Stimulated activated effector memory CD8-positive, alpha-beta T cell treated with anti-CD3 and anti-CD28 coated beads, Interleukin-12 subunit alpha, Interleukin-12 subunit beta, amount 100 ng/mL, for 72 hours (primary cell): ENCODE results near the gene CCDC91.
"Not testable (repeated sequence)": the region's sequence is repeated elsewhere in the genome, so short reads cannot be mapped to it uniquely, and the experiment has no call there.

Experiments
- ATAC-seq: fragments of 150-1000 bp; cut with Tn5 transposase; 2 replicates; pipeline ENCODE4 v1.10.0; 2021
- DNase-seq, 2 donors: peaks; one replicate each; pipeline ENCODE4 v3.0.0; 2021 to 2022; ENCODE audit warnings: low spot score in 2 of 2
- H3K27ac Mint-ChIP-seq: one replicate; pipeline ENCODE4 v1.8.0; 2022; ENCODE audit warnings: mild to moderate bottlenecking, mixed read lengths
- H3K36me3 Mint-ChIP-seq: one replicate; pipeline ENCODE4 v1.8.0; 2022; ENCODE audit warnings: mild to moderate bottlenecking, mixed read lengths
- H3K4me1 Mint-ChIP-seq: one replicate; pipeline ENCODE4 v1.8.0; 2022; ENCODE audit warnings: mixed read lengths
- H3K4me3 Mint-ChIP-seq: one replicate; pipeline ENCODE4 v1.8.0; 2022; ENCODE audit warnings: mild to moderate bottlenecking, mixed read lengths
- H3K9me3 Mint-ChIP-seq: one replicate; pipeline ENCODE4 v1.8.0; 2022; ENCODE audit warnings: mixed read lengths

Gene CCDC91

GRCh38 chr12:28173440-28173839, 16.8 kb upstream of the CCDC91 start:
- H3K4me3 Mint-ChIP-seq, result no peak overlapping the region

GRCh38 chr12:28175098-28175589, 15.1 kb upstream of the CCDC91 start:
- Mint-ChIP-seq H3K36me3 (no peaks in the 10 kb centered on the region), H3K4me3 (no peak overlapping the region), H3K27ac (no peak overlapping the region), H3K9me3 (peaks cover 2% of the 10 kb centered on the region), H3K4me1 (peaks cover 8% of the 10 kb centered on the region)
- DNase-seq (no peak), ATAC-seq (no peak)

More at GRCh38 chr12:28173440-28173839, 16.8 kb upstream of the CCDC91 start:
- no peak for ATAC-seq
- Mint-ChIP-seq H3K9me3 (peaks cover 2% of the 10 kb centered on the region), H3K36me3 (no peaks in the 10 kb centered on the region), H3K4me1 (peaks cover 8% of the 10 kb centered on the region), H3K27ac (no peak overlapping the region)
- DNase-seq, result no peak

GRCh38 chr12:28176295-28176694, 14.0 kb upstream of the CCDC91 start:
- Mint-ChIP-seq H3K9me3 (peaks cover 2% of the 10 kb centered on the region), H3K4me1 (peaks cover 8% of the 10 kb centered on the region), H3K36me3 (no peaks in the 10 kb centered on the region), H3K27ac (no peak overlapping the region), H3K4me3 (no peak overlapping the region)
- ATAC-seq (no peak), DNase-seq (no peak)

- no peak for DNase-seq
- peaks cover 2% of the 10 kb centered on the region for H3K9me3 Mint-ChIP-seq
Measured at GRCh38 chr12:28177461-28177860, 12.8 kb upstream of the CCDC91 start.

GRCh38 chr12:28177905-28178304, 12.4 kb upstream of the CCDC91 start:
- Mint-ChIP-seq H3K9me3 (peaks cover under 1% of the 10 kb centered on the region), H3K36me3 (no peaks in the 10 kb centered on the region), H3K27ac (no peak overlapping the region), H3K4me3 (no peak overlapping the region), H3K4me1 (no peaks in the 10 kb centered on the region)
- no peak for DNase-seq
- no peak for ATAC-seq

More at GRCh38 chr12:28177461-28177860, 12.8 kb upstream of the CCDC91 start:
- Mint-ChIP-seq H3K4me3 (no peak overlapping the region), H3K27ac (no peak overlapping the region), H3K36me3 (no peaks in the 10 kb centered on the region), H3K4me1 (no peaks in the 10 kb centered on the region)
- ATAC-seq, result no peak

- no peak for ATAC-seq
- DNase-seq, result no peak
- Mint-ChIP-seq H3K27ac (no peak overlapping the region), H3K36me3 (no peaks in the 10 kb centered on the region), H3K4me3 (no peak overlapping the region), H3K4me1 (no peaks in the 10 kb centered on the region), H3K9me3 (no peaks in the 10 kb centered on the region)
Measured at GRCh38 chr12:28178775-28179174, 11.5 kb upstream of the CCDC91 start.

- no peak for ATAC-seq
- no peak for DNase-seq
- Mint-ChIP-seq H3K4me3 (no peak overlapping the region), H3K9me3 (no peaks in the 10 kb centered on the region), H3K36me3 (no peaks in the 10 kb centered on the region), H3K27ac (no peak overlapping the region), H3K4me1 (no peaks in the 10 kb centered on the region)
Measured at GRCh38 chr12:28180786-28181185, 9.5 kb upstream of the CCDC91 start.

GRCh38 chr12:28184375-28184774, 5.9 kb upstream of the CCDC91 start:
- H3K4me1 Mint-ChIP-seq, result peaks cover 6% of the 10 kb centered on the region
- ATAC-seq (no peak), DNase-seq (no peak)
- H3K27ac Mint-ChIP-seq, result no peak overlapping the region
- H3K9me3 Mint-ChIP-seq, result peaks cover 3% of the 10 kb centered on the region
- H3K4me3 Mint-ChIP-seq, result no peak overlapping the region
- H3K36me3 Mint-ChIP-seq, result no peaks in the 10 kb centered on the region

GRCh38 chr12:28186500-28186899, 3.8 kb upstream of the CCDC91 start:
- peaks cover 16% of the 10 kb centered on the region for H3K36me3 Mint-ChIP-seq
- peaks cover 3% of the 10 kb centered on the region for H3K9me3 Mint-ChIP-seq
- ATAC-seq, result no peak
- peaks cover 20% of the 10 kb centered on the region for H3K4me1 Mint-ChIP-seq
- H3K27ac Mint-ChIP-seq, result no peak overlapping the region
- no peak for DNase-seq
- H3K4me3 Mint-ChIP-seq, result no peak overlapping the region

- peaks cover 18% of the 10 kb centered on the region for H3K36me3 Mint-ChIP-seq
- DNase-seq (no peak), ATAC-seq (no peak)
- peaks cover 44% of the 10 kb centered on the region for H3K4me1 Mint-ChIP-seq
- peaks cover 3% of the 10 kb centered on the region for H3K9me3 Mint-ChIP-seq
- H3K27ac Mint-ChIP-seq, result peak overlapping the region; percentile 99
- H3K4me3 Mint-ChIP-seq, result peak overlapping the region; percentile 89
Measured at GRCh38 chr12:28189784-28190320, 404 bp upstream of the CCDC91 start.

GRCh38 chr12:28191051-28192048, 1.1 kb downstream of the CCDC91 start:
- Mint-ChIP-seq H3K9me3 (peaks cover 3% of the 10 kb centered on the region), H3K4me1 (peaks cover 48% of the 10 kb centered on the region), H3K4me3 (peak overlapping the region; percentile 89), H3K27ac (peak overlapping the region; percentile 99), H3K36me3 (peaks cover 18% of the 10 kb centered on the region)
- peak in 1 of 2 donors; percentile 20 for DNase-seq
- peak; percentile 77 for ATAC-seq

- H3K9me3 Mint-ChIP-seq, result peaks cover 3% of the 10 kb centered on the region
- ATAC-seq (no peak), DNase-seq (no peak)
- peak overlapping the region; percentile 99 for H3K27ac Mint-ChIP-seq
- peaks cover 18% of the 10 kb centered on the region for H3K36me3 Mint-ChIP-seq
- peaks cover 50% of the 10 kb centered on the region for H3K4me1 Mint-ChIP-seq
- H3K4me3 Mint-ChIP-seq, result peak overlapping the region; percentile 89
Measured at GRCh38 chr12:28192125-28192524, 1.9 kb downstream of the CCDC91 start.

GRCh38 chr12:28194621-28195020, 4.4 kb downstream of the CCDC91 start:
- not testable (repeated sequence) for DNase-seq, ATAC-seq, H3K4me3 Mint-ChIP-seq, H3K9me3 Mint-ChIP-seq, H3K27ac Mint-ChIP-seq
- Mint-ChIP-seq H3K4me1 (peaks cover 44% of the 10 kb centered on the region), H3K36me3 (peaks cover 18% of the 10 kb centered on the region)

GRCh38 chr12:28201136-28201535, 10.9 kb downstream of the CCDC91 start:
- DNase-seq, H3K27ac Mint-ChIP-seq, H3K9me3 Mint-ChIP-seq, ATAC-seq, H3K36me3 Mint-ChIP-seq, H3K4me3 Mint-ChIP-seq: not testable (repeated sequence)
- H3K4me1 Mint-ChIP-seq, result peaks cover 24% of the 10 kb centered on the region

- no peak for DNase-seq
- H3K4me1 Mint-ChIP-seq, result peaks cover 19% of the 10 kb centered on the region
- H3K27ac Mint-ChIP-seq, result no peak overlapping the region
Measured at GRCh38 chr12:28202374-28203130, 12.3 kb downstream of the CCDC91 start.

More at GRCh38 chr12:28202374-28203130, 12.3 kb downstream of the CCDC91 start:
- ATAC-seq, result no peak
- Mint-ChIP-seq H3K9me3 (no peaks in the 10 kb centered on the region), H3K36me3 (no peaks in the 10 kb centered on the region), H3K4me3 (no peak overlapping the region)
